ENCODE measurements around the gene DIP2B.
A peak's percentile ranks its signal among the peaks of the same experiment; 100 is the strongest.

DIP2B gene

DNA sequence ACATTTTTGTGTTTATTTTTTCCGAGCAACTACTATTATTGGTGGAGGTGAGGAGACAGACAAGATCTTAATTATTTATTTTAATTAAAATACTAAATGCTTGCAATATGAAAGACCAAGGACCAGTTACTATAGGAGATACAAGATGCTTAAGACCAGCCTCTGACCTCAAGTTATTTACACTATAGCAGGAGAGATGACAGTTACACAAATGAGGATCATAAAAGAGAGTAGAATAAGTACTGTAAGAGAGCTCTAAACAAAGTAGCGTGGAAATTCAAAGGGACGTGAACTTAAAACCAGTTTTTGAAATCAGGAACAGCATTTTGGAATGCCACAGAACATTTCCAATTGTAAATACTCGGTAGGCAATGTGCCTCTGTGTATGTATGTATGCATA is 131.1 kb downstream of the DIP2B start:
- no peak for DNase-seq (ENCODE audit: low spot score)
- no peak for FAIRE-seq

DNA sequence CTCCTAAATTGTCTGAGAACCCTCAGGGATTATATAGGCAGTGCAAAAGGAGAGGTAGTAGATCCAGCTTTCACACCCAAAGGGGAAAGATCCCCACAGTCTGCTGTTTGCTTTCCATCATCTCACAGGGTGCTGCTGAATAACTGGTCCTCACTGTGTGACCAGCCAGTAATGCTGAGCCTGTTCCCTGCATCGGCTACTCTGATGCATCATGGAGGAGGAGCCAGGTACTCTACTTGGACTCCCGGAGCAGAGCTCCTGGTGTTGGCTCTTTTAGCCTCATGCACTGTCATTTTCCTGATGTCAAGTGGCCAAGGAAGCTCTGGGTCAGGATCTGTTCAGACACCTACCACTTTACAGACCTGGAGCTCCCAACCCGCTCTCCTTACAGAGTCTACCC is 131.7 kb downstream of the DIP2B start:
- FAIRE-seq (no peak), DNase-seq (ENCODE audit: low spot score) (no peak)

DNA sequence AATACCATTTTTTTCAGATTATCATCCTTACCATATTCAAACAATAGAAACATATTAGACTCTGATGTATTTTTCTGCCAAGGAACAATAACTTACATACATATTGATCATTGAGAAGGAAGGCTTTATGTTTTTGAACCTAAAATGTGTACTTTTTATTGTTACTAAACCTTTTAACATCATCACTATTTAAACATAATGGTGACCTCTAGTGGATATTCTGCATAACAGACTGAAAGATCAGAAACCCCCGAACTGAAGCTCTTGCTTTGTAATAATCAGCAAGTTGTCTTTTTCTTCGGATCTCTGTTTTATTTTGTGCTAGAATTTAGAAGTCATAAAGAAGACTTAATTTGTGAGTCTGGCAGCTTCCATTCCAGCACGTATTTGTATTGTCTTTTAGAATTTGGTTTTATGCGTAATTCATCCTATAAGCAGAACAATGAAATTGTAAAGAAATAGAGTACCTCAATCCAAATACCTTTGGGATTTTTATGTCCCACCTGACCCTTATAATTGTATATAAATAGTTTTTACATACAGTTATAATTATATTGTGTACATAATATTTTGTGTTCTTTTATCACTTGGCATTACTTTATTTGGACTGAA is 133.2 kb downstream of the DIP2B start:
- FAIRE-seq (peak; percentile 77), DNase-seq (ENCODE audit: low spot score) (peak; percentile 60)

DNA sequence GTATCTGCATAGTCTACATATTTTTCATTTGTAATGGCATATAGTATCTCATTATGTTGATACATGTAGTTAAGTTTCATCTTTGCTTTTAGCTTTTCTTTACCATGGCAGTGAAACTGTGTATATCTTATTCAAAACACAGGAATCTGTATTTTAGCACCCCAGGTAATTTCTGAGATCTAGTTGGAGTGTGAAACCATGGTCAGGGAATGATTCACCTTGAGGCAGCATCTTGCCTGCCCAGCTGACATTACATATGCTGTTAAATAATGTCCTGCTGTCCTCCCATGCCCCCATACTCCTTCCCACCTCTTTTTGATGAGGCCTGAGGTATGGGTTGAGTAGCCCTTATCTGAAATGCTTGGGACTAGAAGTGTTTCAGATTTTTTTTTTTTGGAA is 133.7 kb downstream of the DIP2B start:
- DNase-seq (ENCODE audit: low spot score): peak; percentile 37
- FAIRE-seq: no peak

DNA sequence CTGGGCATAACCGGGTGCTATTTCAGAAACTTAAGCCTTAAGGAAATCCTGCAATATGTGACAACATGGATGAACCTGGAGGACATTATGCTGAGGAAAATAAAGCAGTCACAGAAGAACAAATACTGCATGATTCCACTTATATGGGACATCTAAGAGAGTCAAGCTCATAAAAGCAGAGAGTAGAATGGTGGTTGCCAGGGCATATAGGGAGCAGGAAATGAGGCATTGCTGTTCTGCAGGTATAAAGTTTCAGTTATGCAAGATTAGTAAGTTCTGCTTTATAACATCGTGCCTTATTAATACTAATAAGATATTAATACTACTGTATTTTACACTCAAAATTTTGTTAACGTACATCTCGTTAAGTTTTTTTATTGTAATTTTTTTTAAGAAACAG is 134.9 kb downstream of the DIP2B start:
- DNase-seq (ENCODE audit: low spot score): no peak

DNA sequence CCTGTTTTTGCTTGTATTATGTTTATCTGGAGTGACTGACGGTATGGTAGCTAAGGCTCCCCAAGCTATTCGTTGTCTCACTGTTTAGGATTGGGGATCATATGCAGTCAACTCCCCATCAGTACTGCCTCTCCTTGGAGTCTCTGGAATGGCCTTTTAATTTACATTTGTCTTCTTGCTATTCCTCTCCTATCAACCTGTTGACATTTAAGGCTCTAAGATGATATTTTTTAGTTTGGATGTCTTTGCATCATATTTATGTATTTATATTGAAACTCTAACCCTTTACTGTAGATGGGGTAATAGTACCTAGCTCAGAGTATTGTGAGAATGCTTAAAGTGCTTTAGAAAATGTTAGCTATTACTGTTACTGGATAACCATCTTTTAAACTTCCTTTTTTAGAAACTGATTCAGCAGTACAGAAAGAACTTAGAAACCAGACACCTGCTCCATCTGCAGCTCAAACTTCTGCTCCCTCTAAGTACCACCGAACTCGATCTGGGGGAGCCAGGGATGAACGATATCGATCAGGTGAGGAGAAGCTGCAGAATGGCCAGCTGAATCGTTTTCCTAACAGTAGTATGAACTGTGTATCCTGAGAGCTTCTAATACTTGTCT is 135.6 kb downstream of the DIP2B start:
- FAIRE-seq: no peak
- no peak for DNase-seq (ENCODE audit: low spot score)

More for the DNA sequence above, 134.9 kb downstream of the DIP2B start:
- no peak for FAIRE-seq

DNA sequence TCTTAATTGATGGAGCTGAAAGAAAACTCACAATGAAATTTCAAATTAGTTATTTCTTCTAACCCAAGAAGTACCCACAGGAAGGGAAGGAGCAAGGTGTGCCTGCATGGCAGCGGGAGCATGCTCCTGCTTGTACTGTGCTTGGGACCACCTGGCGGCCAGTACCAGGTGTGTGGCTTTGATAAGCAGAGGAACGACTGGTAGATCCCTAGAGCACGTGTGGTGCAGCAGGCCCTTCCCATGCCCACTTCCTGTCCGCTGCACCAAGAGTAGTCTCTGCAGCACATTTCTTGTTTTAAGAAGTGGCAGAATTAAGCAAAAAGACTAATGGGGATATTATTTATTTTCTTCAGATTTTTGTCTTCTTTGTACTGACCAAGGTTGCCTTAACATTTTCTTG is 136.8 kb downstream of the DIP2B start:
- no peak for FAIRE-seq
- DNase-seq (ENCODE audit: low spot score): no peak

DNA sequence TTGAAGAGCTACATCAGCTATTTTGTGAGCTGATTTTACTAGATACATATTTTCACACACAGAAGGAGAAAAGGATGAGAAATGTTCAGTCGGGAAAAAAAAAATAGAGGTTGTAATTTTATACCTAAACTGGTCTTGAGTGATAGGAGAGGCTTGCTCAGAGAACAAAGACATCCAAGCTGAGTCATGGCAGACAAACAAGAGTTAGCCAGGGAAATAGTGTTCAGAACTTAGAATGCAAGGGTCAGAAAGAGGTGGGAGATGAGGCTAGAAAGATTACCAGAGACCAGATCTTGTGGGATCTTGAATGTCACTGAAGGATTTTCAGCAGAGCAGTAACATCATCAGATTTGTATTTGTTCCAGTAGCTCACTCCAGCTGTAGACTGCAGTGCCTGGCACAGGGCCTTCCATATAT is 137.3 kb downstream of the DIP2B start:
- FAIRE-seq: no peak
- DNase-seq (ENCODE audit: low spot score): peak; percentile 25

DNA sequence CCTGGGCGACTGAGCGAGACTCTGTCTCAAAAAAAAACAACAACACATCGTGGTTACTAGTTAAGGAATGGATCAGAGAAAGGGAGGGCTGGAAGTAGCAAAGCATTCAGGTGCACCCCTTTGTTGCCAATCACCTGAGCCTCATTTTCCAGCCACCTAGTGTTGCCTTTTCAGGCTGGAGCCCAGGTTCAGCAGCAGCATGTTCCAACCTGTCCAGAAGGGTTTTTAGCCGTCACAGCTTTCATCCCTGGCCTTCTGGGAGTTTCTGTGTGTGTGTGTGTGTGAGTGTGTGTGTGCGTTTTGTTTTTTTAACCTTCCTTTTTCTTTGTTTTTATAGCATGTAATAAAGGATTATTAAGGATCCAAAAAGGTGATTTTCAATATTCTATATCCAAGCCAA is 138.0 kb downstream of the DIP2B start:
- DNase-seq (ENCODE audit: low spot score): no peak
- no peak for FAIRE-seq

DNA sequence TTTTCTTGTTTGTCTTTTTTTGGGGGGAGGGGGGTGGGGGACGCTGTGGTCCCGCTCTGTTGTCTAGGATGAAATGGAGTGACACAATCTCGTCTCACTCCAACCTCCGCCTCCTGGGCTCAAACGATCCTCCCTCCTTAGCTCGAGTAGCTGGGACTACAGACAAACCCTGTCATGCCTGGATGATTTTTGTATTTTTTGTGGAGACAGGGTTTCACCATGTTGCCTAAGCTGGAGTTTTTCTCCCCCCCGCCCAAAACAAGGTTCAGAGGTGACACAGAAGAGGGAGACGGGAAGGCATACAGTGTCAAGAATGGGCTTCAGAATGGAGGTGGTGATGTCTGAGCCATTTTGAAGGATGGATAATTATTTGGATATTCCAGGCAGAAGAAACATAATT is 142.2 kb downstream of the DIP2B start:
- DNase-seq (ENCODE audit: low spot score) (peak; percentile 18), FAIRE-seq (no peak)

DNA sequence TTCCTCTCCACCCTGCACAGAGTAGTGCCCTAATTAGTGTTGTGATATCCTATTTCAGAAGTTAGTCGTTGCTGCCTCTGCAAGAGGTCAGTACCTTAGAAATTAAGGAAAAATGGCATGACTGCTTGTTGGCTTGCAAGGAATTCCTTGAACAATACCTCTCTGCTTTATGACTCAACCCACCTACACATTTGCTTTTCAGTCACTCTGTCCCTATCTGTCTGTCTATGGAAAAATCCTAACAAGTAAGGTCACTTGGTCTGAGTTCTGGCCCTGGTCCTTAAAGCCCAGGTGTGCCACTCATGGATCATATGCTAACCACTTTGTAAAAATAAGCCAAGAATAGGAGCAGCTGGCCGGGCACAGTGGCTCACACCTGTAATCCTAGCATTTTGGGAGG is 142.7 kb downstream of the DIP2B start:
- no peak for FAIRE-seq
- peak; percentile 17 for DNase-seq (ENCODE audit: low spot score)

DNA sequence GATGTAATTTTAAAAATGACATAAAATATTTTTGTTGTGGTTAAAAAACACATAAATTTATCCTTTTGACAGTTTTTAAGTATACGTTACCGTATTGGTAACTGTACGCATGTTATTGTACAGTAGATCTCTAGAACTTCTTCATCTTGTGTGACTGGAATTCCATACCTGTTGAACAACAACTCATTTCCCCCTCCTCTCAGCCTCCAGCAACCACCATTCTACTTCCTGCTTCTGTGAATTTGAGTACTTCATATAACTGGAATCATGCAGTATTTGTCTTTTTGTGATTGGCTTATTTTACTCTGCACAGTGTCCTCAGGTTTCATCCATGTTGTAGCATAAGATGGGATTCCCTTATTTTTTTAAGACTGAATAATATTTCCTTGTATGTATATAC is 145.5 kb downstream of the DIP2B start:
- FAIRE-seq: no peak
- no peak for DNase-seq (ENCODE audit: low spot score)

DNA sequence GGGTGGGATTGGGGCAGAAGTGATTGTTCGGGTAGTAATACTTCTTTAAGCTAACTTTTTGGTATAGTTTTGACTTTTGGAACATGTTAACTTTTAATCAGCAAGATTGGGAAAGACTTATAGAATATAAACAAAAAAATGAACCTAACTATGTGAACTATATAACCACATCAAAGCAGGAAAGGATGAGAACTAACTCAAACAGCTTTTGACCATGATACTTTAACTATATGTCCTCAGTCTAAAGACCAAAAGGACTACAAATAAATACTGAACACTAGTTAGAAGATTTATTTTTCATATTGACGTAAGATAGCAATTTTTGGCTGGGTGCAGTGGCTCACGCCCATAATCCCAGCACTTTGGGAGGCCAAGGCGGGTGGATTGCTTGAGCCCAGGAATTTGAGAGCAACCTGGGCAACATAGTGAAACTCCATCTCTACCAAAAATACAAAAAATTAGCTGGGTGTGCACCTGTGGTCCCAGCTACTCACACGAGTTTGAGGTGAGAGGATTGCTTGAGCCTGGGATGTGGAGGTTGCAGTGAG is 150.7 kb downstream of the DIP2B start:
- no peak for FAIRE-seq

DNA sequence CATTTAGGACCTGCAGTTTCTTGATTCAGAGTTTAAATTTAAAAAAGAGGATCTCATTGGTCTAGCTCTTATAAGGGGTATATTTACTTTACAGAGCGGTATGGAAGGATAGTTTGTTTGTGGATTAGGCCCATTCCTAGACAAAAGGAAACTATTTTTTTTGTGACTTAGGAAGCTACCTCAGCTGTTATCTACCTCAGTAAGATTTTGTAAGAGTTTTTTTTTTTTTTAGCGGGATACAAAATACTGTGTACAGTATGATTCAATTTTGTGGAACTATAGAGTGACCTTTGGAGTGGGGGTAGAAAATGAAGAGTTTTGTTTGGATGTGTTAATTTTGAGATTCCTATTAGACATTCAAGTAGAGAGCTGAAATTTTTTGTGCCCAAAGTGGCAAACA is 154.5 kb downstream of the DIP2B start:
- FAIRE-seq (no peak), DNase-seq (ENCODE audit: low spot score) (no peak)

More for the DNA sequence above, 150.7 kb downstream of the DIP2B start:
- DNase-seq (ENCODE audit: low spot score): no peak

DNA sequence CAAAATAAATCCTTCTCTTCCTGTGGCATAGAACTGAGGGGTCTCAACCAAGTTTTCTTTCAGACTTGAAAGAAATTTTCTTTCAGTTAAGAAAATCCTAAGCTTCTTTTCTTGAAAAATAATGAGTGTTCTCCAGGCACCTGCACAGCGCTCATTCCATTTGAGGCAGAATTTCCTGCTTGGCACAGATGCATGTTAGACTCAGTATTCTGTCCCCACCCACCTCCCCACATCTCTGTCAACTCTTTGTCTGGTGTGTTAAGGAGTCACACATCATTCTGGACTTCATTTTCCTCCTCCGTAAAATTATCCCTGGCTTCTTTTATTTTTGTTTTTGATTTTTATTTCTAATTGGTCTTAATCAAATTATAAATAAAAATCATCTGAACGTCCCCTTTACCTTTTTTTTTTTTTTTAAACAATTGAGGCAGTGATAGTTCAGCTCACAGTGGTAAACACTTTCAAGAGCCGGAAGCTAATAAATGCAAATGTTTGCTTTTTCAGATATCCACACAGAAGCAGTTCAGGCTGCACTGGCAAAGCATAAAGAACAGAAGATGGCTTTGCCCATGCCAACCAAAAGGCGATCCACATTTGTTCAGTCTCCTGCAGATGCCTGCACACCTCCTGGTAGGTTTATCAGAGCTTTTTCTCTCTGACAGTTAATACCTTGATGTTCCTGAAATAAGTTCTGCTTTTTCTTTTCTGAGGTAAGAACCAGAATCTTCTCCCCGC is 155.1 kb downstream of the DIP2B start:
- DNase-seq (ENCODE audit: low spot score): no peak

DNA sequence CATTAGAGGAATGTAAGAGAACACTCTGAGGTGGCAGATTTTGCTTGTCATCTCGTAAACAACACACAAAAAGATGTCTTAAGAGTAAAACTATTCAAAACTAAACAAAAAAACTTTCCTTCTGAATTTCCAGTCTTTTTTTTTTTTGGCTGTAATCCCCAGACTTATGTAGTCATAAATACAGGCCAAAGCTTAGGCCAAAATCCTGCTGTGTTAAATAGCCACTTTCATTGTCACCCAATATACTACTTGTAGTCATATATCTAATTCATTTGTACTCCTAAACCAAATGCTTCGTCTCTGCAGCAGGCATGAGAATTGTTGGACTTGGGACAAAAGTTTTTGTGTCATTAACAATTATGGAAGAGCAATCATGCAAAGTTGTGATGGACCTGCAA is 155.6 kb downstream of the DIP2B start:
- FAIRE-seq: no peak
- DNase-seq (ENCODE audit: low spot score): no peak

More for the DNA sequence above, 155.1 kb downstream of the DIP2B start:
- FAIRE-seq: no peak

DNA sequence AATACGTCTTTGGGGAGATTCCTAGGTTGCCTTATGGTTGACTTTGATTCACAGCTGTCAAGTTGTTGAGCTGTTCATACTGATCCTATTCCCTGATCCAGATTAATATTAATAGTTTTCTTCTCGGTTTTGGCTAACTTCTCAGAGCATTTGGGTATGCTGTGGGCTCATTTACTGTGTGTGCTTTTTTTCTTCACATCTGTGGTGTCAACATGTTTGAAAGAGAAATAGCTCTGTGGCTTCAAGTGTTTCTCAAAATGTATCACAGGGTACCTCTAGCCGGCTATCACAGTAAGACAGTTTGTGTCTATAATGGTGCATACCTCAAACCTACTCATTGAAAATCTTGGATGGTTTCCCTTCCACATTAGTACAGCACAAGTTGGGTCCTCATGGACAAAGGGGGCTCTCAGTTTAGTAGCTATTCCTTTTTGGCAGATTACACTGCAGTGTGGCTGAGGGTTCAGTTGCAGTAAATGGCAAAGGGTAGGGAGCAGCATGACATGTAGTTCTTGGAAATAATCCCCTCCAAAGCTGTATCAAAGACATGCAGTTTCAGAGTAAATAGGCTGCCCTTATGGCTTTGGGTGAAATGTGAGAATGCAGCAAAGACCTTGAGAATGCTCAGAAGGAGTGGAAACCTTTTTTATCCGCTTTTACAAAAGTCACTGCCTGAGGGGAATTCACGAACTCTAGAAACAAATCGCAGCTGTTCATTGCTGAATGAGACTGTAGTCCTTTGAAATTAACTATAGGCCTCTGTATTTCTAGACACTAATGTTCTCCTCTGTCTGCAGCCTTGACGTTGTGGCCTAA is 156.7 kb downstream of the DIP2B start:
- FAIRE-seq (no peak), DNase-seq (ENCODE audit: low spot score) (no peak)

DNA sequence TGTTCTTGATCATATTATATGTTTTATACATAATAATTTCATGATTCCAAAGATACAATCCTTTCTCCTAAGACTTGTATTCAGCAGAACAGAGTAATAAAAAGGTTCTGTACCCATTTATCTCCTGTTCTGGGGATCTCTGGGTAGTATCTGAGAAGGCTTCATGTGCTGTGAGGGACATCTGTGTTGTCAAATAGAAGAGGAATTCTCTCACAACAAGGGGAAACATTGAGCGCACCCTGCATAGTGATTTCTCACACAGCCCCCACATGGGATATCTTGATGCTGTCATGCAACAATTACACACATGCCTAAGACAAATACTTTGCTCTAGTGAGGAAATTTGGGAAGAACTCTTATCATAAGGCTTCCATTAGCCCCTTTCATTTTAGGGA is 157.3 kb downstream of the DIP2B start:
- DNase-seq (ENCODE audit: low spot score) (no peak), FAIRE-seq (no peak)

DNA sequence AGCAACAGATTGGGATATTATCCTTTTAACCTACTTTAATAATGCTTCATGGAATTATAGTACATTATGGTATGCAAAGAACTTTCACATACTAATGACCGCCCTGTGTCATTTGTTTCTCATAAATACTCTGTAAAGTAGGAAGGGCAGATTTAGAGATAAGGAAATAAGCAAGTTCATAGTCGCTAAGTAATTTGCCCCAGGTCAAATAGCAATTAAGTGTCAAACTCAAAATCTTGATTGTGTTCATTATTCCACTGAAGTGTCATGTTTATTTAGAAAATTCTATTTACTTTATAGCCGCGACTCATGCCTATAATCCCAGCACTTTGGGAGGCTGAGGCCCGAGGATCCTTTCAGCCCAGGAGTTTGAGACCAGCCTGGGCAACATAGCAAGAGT is 160.4 kb downstream of the DIP2B start:
- FAIRE-seq (no peak), DNase-seq (ENCODE audit: low spot score) (no peak)

DNA sequence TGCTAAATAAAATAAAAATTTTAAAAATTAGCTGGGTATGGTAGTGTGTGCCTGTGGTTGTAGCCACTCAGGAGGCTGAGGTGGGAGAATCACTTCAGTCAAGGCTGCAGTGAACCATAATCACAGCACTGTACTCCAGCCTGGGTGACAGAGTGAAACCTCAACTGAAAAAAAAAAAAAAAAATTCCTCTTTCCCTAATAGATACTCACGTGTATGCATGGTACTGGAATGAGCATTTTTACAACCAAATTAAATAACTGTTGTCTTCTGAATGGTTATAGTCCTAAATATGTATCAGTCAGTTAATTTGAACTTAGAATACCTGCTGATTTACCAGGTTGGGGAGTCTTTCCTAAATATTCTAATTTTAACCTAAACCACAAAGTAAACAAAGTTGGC is 160.8 kb downstream of the DIP2B start:
- no peak for FAIRE-seq
- DNase-seq (ENCODE audit: low spot score): no peak

DNA sequence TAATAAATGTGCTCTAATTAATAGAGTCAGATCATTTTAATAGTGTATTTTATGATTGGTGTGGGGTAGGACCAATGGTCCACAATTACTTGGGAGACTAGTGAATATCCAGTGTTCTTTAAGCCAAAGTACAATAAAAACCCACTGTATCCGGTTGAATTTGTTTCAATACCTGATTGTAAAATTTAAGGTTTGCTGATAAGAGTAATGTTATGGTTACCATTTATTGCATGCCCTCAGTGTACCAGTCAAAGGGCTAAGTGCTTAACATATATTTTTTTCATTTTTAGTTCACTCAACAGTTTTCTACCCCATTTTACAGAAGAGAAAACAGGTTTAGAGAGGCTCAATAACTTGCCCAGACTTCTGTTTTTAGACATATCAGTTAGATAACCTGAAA is 161.2 kb downstream of the DIP2B start:
- DNase-seq (ENCODE audit: low spot score) (no peak), FAIRE-seq (no peak)

DNA sequence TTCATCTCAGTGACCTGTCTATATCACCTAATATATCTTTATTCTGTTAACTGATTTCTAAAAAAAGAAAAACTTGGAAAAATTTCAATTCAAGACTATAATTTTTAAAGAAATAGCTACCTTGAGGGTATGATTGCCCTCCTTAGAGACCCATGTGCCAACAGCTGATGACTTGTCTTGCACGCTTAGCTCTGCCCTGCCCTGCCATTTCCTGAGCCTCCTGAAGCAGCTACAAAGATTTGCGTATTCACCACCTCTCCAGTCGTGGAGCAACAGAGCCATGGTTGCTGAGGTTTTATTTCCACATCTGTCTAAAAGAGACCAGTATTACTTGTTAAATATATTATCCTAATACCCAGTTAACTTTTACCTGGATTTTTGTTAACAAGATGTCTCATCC is 167.4 kb downstream of the DIP2B start:
- FAIRE-seq: no peak

More for the DNA sequence above, 167.4 kb downstream of the DIP2B start:
- DNase-seq (ENCODE audit: low spot score): no peak

All from RCC 7860 (cell line).